Sigmoid colon (tissue), 7 donors: ENCODE measurements around the gene PCDHGA8. TPM values are rescaled to one million over a fixed set of nuclear protein-coding genes. Genes with fewer than 3 reads are reported as not detected.
"Not testable (repeated sequence)": the region's sequence is repeated elsewhere in the genome, so short reads cannot be mapped to it uniquely, and the experiment has no call there.

Experiments
- DNase-seq: peaks from one replicate; pipeline ENCODE4 v3.0.0-alpha.2; 2019
- H3K27ac ChIP-seq, 4 donors: fragments of 200-600 bp; sonication (generic); one replicate each; pipeline ENCODE4 v1.5.1; 2016 to 2019; ENCODE audit warnings: mild to moderate bottlenecking in 1 of 4
- H3K27me3 ChIP-seq, 3 donors: fragments of 200-600 bp; sonication (generic); one replicate each; pipeline ENCODE4 v1.5.1; 2019; ENCODE audit warnings: mild to moderate bottlenecking in 1 of 3
- H3K36me3 ChIP-seq, 4 donors: fragments of 200-600 bp; sonication (generic); one replicate each; pipeline ENCODE4 v1.5.1; 2016 to 2019
- H3K4me1 ChIP-seq, 4 donors: fragments of 200-600 bp; sonication (generic); one replicate each; pipeline ENCODE4 v1.5.1; 2017 to 2019
- H3K4me3 ChIP-seq, 4 donors: fragments of 200-600 bp; sonication (generic); one replicate each; pipeline ENCODE4 v1.5.1; 2017 to 2019; ENCODE audit warnings: mild to moderate bottlenecking in 2 of 4, moderate library complexity in 1 of 4
- H3K9me3 ChIP-seq, 4 donors: fragments of 200-600 bp in 3 of 4; sonication (generic) in 3 of 4; one replicate each; pipeline versions ENCODE4 v1.5.1 to v1.6.1; 2013 to 2019
- EP300 ChIP-seq, 4 donors: sonication (generic); formaldehyde crosslinking; IDR thresholded peaks; one replicate each; pipeline ENCODE4 v1.6.1; 2017; ENCODE audit warnings: antibody characterized with exemption in 4 of 4
- POLR2A ChIP-seq, 2 donors: fragments of 450-650 bp; IDR thresholded peaks; one replicate each; pipeline ENCODE4 v1.6.1; 2016; ENCODE audit warnings: antibody characterized with exemption in 2 of 2, mild to moderate bottlenecking in 2 of 2, moderate library complexity in 2 of 2
- POLR2AphosphoS5 ChIP-seq, 4 donors: sonication (generic); formaldehyde crosslinking; IDR thresholded peaks; one replicate each; pipeline ENCODE4 v1.6.1; 2017; ENCODE audit warnings: antibody characterized with exemption in 4 of 4
- WGBS, 2 donors: extraction: QIAGEN DNeasy Blood & Tissue Kit; methylation state at CpG; one replicate each; pipeline ENCODE4 v1.1.7; 2013; 5-methylcytosine and 5-hydroxymethylcytosine counted together
- intact Hi-C: fragments of 100-400 bp; cut with DNase I; formaldehyde crosslinking; loops from one replicate; pipeline ENCODE4 v1.15.1; 2023
- polyA plus RNA-seq, 3 donors: library from polyadenylated mRNA; stranded (reverse); fragments of 200-250 nt; gene quantifications; one replicate each; pipeline ENCODE4 v1.2.3, GENCODE V29; 2013
- total RNA-seq, 4 donors: library from RNA; depleted of rRNA; stranded (reverse); fragments of >200 nt; gene quantifications; one replicate each; pipeline ENCODE4 v1.1.0, GENCODE V29; 2016
- TF ChIP-seq, protein P1 (sequence below), 4 experiments: fragments of 450-650 bp in 3 of 4; fragments of 200-600 bp in 1 of 4; IDR thresholded peaks; one replicate each; pipeline ENCODE4 v1.5.1; 2016 to 2019; ENCODE audit warnings: antibody characterized with exemption in 4 of 4, mild to moderate bottlenecking in 3 of 4, moderate library complexity in 2 of 4
- donor health status: healthy with polysubstance abuse.
- donor health status: Bipolar disorder and iron deficiency.
- donor health status: healthy.

Gene PCDHGA8
- total and polyA plus RNA-seq, 7 donors = 0.16 to 7.9 (median 5.4) TPM; not detected in 2

DNA sequence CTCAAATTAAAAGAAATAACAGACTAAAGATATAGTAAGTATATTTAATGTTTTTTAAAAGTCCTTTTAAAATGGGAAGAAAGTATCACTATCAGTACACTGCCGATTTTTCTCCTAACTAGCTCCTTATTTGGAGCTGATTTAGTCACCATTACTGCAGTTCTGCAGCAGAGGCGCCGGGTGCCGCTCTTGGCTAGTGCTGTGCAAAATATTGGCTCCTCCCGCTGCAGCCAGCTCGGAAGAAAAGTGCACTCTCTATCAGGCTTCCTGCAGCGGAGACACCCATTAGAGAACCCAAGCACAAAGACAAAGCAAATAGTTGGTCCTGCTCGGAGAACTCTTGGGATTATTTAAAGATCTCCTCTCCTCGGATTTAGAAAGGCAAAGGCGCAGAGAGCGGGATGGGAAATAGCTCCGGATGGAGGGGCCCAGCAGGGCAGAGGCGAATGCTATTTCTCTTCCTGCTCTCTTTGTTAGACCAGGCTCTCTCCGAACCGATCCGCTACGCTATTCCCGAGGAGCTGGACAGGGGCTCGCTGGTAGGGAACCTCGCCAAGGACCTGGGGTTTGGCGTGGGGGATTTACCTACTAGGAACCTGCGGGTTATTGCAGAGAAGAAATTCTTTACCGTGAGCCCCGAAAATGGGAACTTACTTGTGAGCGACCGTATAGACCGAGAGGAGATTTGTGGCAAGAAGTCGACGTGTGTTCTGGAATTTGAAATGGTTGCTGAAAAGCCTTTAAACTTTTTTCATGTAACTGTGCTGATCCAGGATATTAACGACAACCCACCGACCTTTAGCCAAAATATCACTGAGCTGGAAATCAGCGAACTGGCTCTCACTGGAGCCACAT, 22.2 kb upstream of the PCDHGA8 start, which contains the start of gene PCDHGB3:
Gene PCDHGB3 (plus strand): TSS at position 249 of the 855 bp plus-strand sequence. CDS start 153 bp downstream, at position 402.
- Histone ChIP-seq H3K36me3 (peaks cover 0 to 6% (median 0%) of the 10 kb centered on the region in 4 donors), H3K27me3 (peaks cover 0 to 7% (median 0%) of the 10 kb centered on the region in 3 donors), H3K4me3 (peak within 1 kb of the TSS in 2 of 4 donors; percentile 17 to 19), H3K4me1 (no peaks in the 10 kb centered on the region), H3K27ac (no peak within 1 kb of the TSS), H3K9me3 (peaks cover 49 to 95% (median 71%) of the 10 kb centered on the region in 4 donors)
- no peak for DNase-seq
- TF ChIP-seq, protein P1, sequence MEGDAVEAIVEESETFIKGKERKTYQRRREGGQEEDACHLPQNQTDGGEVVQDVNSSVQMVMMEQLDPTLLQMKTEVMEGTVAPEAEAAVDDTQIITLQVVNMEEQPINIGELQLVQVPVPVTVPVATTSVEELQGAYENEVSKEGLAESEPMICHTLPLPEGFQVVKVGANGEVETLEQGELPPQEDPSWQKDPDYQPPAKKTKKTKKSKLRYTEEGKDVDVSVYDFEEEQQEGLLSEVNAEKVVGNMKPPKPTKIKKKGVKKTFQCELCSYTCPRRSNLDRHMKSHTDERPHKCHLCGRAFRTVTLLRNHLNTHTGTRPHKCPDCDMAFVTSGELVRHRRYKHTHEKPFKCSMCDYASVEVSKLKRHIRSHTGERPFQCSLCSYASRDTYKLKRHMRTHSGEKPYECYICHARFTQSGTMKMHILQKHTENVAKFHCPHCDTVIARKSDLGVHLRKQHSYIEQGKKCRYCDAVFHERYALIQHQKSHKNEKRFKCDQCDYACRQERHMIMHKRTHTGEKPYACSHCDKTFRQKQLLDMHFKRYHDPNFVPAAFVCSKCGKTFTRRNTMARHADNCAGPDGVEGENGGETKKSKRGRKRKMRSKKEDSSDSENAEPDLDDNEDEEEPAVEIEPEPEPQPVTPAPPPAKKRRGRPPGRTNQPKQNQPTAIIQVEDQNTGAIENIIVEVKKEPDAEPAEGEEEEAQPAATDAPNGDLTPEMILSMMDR (IDR thresholded peaks at IDR 0.05) = no peak
- 19 to 42% methylated on average over 32 of the region's 32 CpGs for WGBS, 2 donors
- intact Hi-C loops = no loop called here

DNA sequence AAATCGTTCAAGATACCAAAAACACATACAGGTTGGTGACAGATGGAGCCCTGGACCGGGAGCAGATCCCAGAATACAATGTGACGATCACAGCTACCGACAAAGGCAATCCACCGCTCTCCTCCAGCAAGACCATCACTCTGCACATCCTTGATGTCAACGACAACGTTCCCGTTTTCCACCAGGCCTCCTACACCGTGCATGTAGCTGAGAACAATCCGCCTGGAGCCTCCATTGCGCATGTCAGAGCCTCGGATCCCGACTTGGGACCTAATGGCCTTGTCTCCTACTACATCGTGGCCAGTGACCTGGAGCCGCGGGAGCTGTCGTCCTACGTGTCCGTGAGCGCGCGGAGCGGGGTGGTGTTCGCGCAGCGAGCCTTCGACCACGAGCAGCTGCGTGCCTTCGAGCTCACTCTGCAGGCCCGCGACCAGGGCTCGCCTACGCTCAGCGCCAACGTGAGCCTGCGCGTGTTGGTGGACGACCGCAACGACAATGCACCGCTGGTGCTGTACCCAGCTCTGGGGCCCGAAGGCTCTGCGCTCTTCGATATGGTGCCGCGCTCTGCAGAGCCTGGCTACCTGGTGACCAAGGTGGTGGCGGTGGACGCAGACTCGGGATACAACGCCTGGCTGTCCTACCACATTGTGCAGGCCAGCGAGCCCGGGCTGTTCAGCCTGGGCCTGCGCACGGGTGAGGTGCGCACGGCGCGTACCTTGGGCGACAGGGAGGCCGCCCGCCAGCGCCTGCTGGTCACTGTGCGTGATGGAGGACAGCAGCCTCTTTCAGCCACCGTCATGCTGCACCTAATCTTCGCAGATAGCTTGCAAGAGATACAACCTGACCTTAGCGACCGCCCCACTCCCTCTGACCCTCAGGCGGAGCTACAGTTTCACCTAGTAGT, 20.6 kb upstream of the PCDHGA8 start:
- H3K4me1 ChIP-seq = no peaks in the 10 kb centered on the region
- H3K27ac ChIP-seq = no peak overlapping the region
- no peak overlapping the region for H3K4me3 ChIP-seq
- no peak for TF ChIP-seq EP300 (IDR thresholded peaks at IDR 0.05)
- TF ChIP-seq POLR2A (IDR thresholded peaks at IDR 0.05) = no peak
- no peak for TF ChIP-seq POLR2AphosphoS5 (IDR thresholded peaks at IDR 0.05)
- TF ChIP-seq, protein P1 (IDR thresholded peaks at IDR 0.05) = no peak
- intact Hi-C loops = no loop called here
- peaks cover 0 to 6% (median 0%) of the 10 kb centered on the region in 4 donors for H3K36me3 ChIP-seq
- WGBS, 2 donors = 41 to 69% methylated on average over 69 of the region's 69 CpGs
- no peak for DNase-seq
- peaks cover 0 to 3% (median 0%) of the 10 kb centered on the region in 3 donors for H3K27me3 ChIP-seq
- peaks cover 44 to 91% (median 67%) of the 10 kb centered on the region in 4 donors for H3K9me3 ChIP-seq

DNA sequence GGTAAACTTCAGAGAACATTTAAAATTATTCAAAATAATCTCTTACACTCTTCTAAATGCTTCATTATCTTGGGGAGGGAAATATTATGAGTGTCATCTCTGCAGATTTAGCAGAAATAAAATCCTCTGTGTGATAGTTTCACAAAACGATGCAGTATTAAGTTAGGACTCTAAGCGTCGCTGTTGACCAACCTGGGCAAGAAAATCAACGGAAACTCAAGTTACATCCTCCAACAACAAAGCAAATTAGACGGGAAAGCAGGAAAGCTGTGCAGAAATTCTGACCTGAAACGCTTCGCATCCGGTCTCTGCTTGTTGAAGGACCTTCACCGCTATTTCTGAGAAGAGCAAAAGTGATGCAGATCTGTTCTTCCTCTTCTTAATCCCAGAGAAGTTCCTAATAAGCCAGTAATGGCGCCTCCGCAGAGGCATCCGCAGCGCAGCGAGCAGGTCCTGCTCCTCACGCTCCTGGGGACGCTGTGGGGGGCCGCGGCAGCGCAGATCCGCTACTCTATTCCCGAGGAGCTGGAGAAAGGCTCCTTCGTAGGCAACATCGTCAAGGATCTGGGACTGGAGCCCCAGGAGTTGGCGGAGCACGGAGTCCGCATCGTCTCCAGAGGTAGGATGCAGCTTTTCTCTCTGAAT, 18.6 kb upstream of the PCDHGA8 start, which contains the start of gene PCDHGA6:
Gene PCDHGA6 (plus strand): TSS at position 219 of the 645 bp plus-strand sequence. CDS start 193 bp downstream, at position 412.
- Histone ChIP-seq H3K27me3 (no peaks in the 10 kb centered on the region), H3K9me3 (peaks cover 42 to 91% (median 74%) of the 10 kb centered on the region in 4 donors), H3K27ac (no peak within 1 kb of the TSS), H3K36me3 (peaks cover 0 to 6% (median 0%) of the 10 kb centered on the region in 4 donors), H3K4me1 (no peaks in the 10 kb centered on the region), H3K4me3 (peak within 1 kb of the TSS; percentile 7 to 30 (median 21))
- TF ChIP-seq, protein P1 (IDR thresholded peaks at IDR 0.05) = no peak
- no peak for TF ChIP-seq POLR2AphosphoS5 (IDR thresholded peaks at IDR 0.05)
- no peak for TF ChIP-seq EP300 (IDR thresholded peaks at IDR 0.05)
- no peak for TF ChIP-seq POLR2A (IDR thresholded peaks at IDR 0.05)
- 23 to 56% methylated on average over 27 of the region's 27 CpGs for WGBS, 2 donors
- intact Hi-C loops = no loop called here
- no peak for DNase-seq

DNA sequence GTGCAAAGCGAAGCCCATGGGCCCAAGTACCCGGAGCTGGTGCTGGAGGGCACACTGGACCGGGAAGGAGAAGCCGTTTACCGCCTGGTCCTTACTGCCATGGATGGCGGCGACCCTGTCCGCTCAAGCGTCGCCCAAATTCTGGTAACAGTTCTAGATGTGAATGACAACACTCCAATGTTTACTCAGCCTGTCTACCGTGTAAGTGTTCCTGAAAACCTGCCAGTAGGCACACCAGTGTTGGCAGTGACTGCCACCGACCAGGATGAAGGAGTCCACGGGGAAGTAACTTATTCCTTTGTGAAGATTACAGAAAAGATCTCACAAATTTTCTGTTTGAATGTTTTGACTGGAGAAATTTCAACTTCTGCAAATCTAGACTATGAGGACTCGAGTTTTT, 17.8 kb upstream of the PCDHGA8 start:
- H3K4me3 ChIP-seq = no peak overlapping the region
- H3K4me1 ChIP-seq = no peaks in the 10 kb centered on the region
- intact Hi-C loops = no loop called here
- H3K27ac ChIP-seq = no peak overlapping the region
- no peaks in the 10 kb centered on the region for H3K27me3 ChIP-seq
- H3K36me3 ChIP-seq = peaks cover 0 to 6% (median 0%) of the 10 kb centered on the region in 4 donors
- WGBS, 2 donors = 69 to 72% methylated on average over 14 of the region's 14 CpGs
- TF ChIP-seq POLR2AphosphoS5 (IDR thresholded peaks at IDR 0.05) = no peak
- DNase-seq = no peak
- peaks cover 42 to 91% (median 72%) of the 10 kb centered on the region in 4 donors for H3K9me3 ChIP-seq

DNA sequence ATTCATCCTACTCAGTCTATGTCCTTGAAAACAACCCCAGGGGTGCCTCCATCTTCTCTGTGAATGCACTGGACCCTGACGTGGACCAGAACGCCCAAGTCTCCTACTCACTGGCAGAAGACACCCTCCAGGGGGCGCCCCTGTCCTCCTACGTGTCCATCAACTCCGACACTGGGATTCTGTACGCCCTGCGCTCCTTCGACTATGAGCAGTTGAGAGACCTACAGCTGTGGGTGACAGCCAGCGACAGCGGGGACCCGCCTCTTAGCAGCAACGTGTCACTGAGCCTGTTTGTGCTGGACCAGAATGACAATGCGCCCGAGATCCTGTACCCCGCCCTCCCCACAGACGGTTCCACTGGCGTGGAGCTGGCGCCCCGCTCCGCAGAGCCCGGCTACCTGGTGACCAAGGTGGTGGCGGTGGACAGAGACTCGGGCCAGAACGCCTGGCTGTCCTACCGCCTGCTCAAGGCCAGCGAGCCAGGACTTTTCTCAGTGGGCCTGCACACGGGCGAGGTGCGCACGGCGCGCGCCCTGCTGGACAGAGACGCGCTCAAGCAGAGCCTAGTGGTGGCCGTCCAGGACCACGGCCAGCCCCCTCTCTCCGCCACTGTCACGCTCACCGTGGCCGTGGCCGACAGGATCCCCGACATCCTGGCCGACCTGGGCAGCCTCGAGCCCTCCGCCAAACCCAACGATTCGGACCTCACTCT, 16.8 kb upstream of the PCDHGA8 start:
- DNase-seq, H3K27me3 ChIP-seq: not testable (repeated sequence)

More for the DNA sequence above, 16.8 kb upstream of the PCDHGA8 start:
- 60 to 72% methylated on average over 42 to 43 of the region's 48 CpGs for WGBS, 2 donors
- H3K4me1 ChIP-seq, H3K36me3 ChIP-seq, H3K4me3 ChIP-seq, H3K27ac ChIP-seq, intact Hi-C loops: not testable (repeated sequence)
- H3K9me3 ChIP-seq = peaks cover 41 to 85% (median 67%) of the 10 kb centered on the region in 4 donors
